ENCODE results near the gene SLC25A41.

The SLC25A41 gene

DNA sequence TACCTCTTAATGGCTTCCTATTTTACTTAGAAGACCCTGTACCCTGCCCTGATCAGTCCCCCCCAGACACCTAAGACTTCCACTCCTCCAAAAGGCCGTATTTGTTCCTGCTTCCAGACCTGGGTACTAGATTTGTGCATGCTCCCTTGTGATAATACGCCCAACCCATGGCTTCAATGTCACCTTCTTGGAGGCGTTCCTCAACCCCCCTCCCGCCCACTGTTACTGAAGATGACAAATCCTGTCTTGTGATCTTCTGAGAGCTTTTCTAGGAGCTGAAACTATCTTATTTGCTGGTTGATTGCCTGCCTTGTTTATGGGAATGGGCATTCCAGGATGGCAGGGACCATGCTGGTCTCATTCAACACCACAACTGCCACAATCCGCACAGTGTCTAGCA lies 16.6 kb upstream of the SLC25A41 start:
- no peak for DNase-seq
- TF ChIP-seq, protein P1, sequence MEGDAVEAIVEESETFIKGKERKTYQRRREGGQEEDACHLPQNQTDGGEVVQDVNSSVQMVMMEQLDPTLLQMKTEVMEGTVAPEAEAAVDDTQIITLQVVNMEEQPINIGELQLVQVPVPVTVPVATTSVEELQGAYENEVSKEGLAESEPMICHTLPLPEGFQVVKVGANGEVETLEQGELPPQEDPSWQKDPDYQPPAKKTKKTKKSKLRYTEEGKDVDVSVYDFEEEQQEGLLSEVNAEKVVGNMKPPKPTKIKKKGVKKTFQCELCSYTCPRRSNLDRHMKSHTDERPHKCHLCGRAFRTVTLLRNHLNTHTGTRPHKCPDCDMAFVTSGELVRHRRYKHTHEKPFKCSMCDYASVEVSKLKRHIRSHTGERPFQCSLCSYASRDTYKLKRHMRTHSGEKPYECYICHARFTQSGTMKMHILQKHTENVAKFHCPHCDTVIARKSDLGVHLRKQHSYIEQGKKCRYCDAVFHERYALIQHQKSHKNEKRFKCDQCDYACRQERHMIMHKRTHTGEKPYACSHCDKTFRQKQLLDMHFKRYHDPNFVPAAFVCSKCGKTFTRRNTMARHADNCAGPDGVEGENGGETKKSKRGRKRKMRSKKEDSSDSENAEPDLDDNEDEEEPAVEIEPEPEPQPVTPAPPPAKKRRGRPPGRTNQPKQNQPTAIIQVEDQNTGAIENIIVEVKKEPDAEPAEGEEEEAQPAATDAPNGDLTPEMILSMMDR (IDR thresholded peaks at IDR 0.05) = no peak
- Histone ChIP-seq H3K9me3 (peaks cover 0 to 21% (median 11%) of the 10 kb centered on the region in 3 donors), H3K36me3 (peaks cover 42 to 81% (median 58%) of the 10 kb centered on the region in 3 donors), H3K4me1 (no peaks in the 10 kb centered on the region), H3K27me3 (no peaks in the 10 kb centered on the region), H3K4me3 (no peak overlapping the region), H3K27ac (no peak overlapping the region)
- intact Hi-C loops (cut with DNase I; ENCODE audit: low total_unique reads) = no loop called here

DNA sequence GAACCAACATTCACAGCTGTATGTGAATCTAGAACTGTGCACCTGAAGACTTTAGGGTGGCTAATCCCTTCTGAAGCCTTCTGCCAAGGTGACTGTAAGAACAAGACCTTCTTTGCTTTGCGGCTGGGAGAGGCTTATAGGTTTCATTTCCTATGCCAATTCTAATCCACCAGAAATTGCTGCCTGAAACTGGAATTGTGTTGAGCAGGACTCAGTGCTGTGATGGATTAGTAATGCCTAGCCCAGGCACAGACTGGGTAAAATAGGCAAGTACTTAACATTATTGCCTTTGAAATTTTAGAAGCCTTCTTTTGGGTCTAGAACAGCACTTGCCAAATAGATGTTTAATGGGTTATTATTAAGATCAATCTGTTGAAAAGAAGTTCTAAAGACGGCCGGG lies 14.5 kb upstream of the SLC25A41 start:
- DNase-seq = no peak
- TF ChIP-seq, protein P1 (IDR thresholded peaks at IDR 0.05) = no peak
- Histone ChIP-seq H3K36me3 (peaks cover 21 to 81% (median 49%) of the 10 kb centered on the region in 3 donors), H3K27ac (no peak overlapping the region), H3K4me3 (no peak overlapping the region), H3K4me1 (no peaks in the 10 kb centered on the region), H3K27me3 (no peaks in the 10 kb centered on the region), H3K9me3 (peaks cover 0 to 9% (median 0%) of the 10 kb centered on the region in 3 donors)
- intact Hi-C loops (cut with DNase I; ENCODE audit: low total_unique reads) = no loop called here

DNA sequence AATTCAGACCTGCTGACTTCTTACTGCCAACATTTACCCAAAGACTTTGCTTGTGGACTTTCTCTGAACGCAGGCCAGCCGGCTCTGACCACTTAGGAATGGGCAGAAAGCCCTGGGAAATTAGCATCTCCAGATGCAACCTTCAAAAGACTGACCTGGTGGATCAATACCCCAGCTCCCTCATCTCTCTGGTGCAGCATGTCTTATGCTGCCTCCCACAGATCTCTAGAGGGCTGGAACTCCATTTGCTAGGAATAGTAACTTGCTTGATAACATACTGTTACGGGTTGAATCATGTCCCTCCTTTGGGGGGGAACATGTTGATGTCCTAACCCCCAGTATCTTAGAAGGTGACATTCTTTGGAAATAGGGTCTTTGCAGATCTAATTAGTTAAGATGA lies 12.9 kb upstream of the SLC25A41 start:
- Histone ChIP-seq H3K36me3 (peaks cover 13 to 74% (median 38%) of the 10 kb centered on the region in 3 donors), H3K27me3 (no peaks in the 10 kb centered on the region), H3K9me3 (peaks cover 0 to 9% (median 0%) of the 10 kb centered on the region in 3 donors), H3K27ac (no peak overlapping the region), H3K4me1 (no peaks in the 10 kb centered on the region), H3K4me3 (no peak overlapping the region)
- TF ChIP-seq, protein P1 (IDR thresholded peaks at IDR 0.05) = no peak
- intact Hi-C loops (cut with DNase I; ENCODE audit: low total_unique reads) = no loop called here
- DNase-seq = no peak

DNA sequence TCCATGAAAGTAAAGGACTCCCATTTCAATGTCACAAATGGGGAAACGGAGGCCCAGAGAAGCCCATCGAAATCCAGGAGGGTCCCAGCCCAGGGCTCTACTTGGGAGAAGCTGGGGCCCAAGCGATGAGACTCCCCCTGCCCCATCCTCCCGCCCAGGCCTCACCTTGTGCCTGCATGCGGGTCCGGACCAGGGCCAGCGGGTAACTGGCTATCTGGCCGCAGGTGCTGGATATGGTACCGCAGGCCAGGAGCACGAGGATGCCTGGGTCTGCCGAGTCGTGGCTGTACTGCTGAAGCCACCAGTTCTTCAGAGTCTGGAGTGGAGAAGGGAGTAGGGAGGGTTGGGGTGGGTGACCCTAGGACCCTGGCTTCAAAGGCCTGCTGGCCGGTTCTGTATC lies 10.4 kb upstream of the SLC25A41 start:
- H3K27me3 ChIP-seq = no peaks in the 10 kb centered on the region
- H3K9me3 ChIP-seq = peaks cover 0 to 9% (median 0%) of the 10 kb centered on the region in 3 donors
- peaks cover 13 to 60% (median 31%) of the 10 kb centered on the region in 3 donors for H3K36me3 ChIP-seq
- H3K27ac ChIP-seq = no peak overlapping the region
- intact Hi-C loops (cut with DNase I; ENCODE audit: low total_unique reads) = no loop called here
- H3K4me3 ChIP-seq = no peak overlapping the region
- DNase-seq = no peak
- H3K4me1 ChIP-seq = no peaks in the 10 kb centered on the region
- TF ChIP-seq, protein P1 (IDR thresholded peaks at IDR 0.05) = no peak

DNA sequence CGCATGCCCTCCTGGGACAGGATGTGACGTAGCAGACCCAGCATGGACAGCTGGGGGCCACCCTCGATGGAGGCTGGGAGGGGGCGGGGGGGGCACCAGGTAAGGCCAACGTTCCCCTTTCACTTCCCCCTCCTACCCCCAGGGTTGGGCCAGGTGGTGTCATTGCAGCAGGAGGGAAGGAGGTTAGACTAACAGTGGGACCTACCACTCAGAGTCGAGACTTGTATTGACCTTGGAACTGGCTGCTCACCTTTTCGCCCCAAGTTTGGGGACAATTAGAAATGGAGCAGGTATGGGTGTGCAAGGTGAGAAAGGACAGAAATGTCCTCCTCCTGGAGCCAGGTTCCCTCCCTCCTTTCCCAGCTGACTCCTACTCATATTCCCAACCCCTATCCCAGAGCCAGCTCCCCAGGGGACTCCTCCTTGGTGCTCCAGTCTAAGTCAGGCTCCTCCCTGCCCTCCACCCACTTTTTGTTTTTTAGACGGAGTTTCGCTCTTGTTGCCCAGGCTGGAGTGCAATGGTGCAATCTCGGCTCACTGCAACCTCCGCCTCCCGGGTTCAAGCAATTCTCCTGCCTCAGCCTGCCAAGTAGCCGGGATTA lies 8.6 kb upstream of the SLC25A41 start:
- no peak for DNase-seq
- TF ChIP-seq, protein P1 (IDR thresholded peaks at IDR 0.05) = no peak
- H3K27me3 ChIP-seq = no peaks in the 10 kb centered on the region
- H3K9me3 ChIP-seq = peaks cover 0 to 9% (median 0%) of the 10 kb centered on the region in 3 donors
- H3K4me3 ChIP-seq = no peak overlapping the region
- intact Hi-C loops (cut with DNase I; ENCODE audit: low total_unique reads) = no loop called here
- no peaks in the 10 kb centered on the region for H3K4me1 ChIP-seq
- H3K27ac ChIP-seq = no peak overlapping the region
- H3K36me3 ChIP-seq = peaks cover 13 to 51% (median 31%) of the 10 kb centered on the region in 3 donors

All from tibial artery (tissue), 4 donors.